Bronchial epithelial cell (primary cell): ENCODE data around the gene PDE4B. TPM values are rescaled to one million over a fixed set of nuclear protein-coding genes. Genes with fewer than 3 reads are reported as not detected.

ENCODE experiments used
- DNase-seq: peaks from one replicate; pipeline ENCODE4 v3.0.0-alpha.2; 2010; ENCODE audit warnings: low read depth
- FAIRE-seq: peaks from 2 replicates; lab custom pipeline; 2011; peaks lifted over from hg19 to GRCh38; lab: Jason Lieb, UNC
- H3K27me3 ChIP-seq: 2 replicates; pipeline ENCODE4 v1.5.1; 2011; ENCODE audit warnings: low read length; ENCODE audit not compliant: control insufficient read depth, insufficient read depth
- H3K36me3 ChIP-seq: 2 replicates; pipeline ENCODE4 v1.5.1; 2011; ENCODE audit warnings: low read length; ENCODE audit not compliant: control insufficient read depth, insufficient read depth
- H3K4me3 ChIP-seq: 2 replicates; pipeline ENCODE4 v1.5.1; 2011; ENCODE audit warnings: mild to moderate bottlenecking, low read depth, low read length, control low read depth
- total RNA-seq: library from RNA; depleted of rRNA; stranded (reverse); fragments of >200 nt; gene quantifications from 2 replicates; pipeline ENCODE4 v1.2.1, GENCODE V29; 2014
- TF ChIP-seq, protein P1 (sequence below): IDR thresholded peaks from 2 replicates; pipeline ENCODE4 v1.5.1; 2011; ENCODE audit warnings: mild to moderate bottlenecking, moderate library complexity, low read length, control low read depth, inconsistent platforms; ENCODE audit not compliant: insufficient read depth, severe bottlenecking

Gene PDE4B
- total RNA-seq, 1 donor from 2014 or later, result 0.26 TPM

DNA sequence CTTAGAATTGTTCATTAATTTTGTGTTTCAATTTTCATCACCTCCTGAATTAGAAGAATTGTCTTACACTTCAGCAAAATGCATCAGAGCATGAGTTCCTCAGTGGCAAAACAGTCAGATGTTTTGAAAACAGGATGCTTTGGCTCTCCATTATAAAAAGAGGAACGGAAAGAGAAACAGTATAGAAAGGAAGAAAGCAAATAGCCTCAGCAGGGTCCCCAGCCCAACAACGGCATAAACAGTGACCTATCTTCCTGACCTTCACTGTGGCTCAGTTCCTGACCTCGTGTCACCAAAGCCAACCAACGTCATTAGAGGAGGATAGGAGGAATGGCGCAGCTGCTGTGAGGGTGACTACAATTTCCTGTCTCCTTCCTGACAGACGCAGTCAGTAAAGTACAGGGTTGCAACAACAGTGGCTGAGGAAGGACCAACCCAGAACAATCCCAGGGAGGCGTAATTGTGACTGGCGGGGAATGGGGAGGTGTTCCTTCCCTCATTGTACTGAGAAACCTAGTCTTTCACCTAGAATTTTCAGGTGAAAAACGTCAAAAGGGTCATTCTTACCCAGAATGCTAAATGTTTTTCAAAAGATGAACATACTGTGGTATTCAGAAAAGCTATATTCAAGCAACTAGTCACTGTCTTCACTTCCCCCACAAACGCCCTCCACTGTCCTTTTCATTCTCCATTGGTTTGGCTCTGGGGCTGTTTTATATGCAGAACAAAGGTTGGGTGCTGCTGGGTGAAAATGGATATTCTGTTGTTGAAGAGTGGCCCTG lies 543.4 kb downstream of the PDE4B start:
- no peaks in the 10 kb centered on the region for H3K27me3 ChIP-seq
- TF ChIP-seq, protein P1, sequence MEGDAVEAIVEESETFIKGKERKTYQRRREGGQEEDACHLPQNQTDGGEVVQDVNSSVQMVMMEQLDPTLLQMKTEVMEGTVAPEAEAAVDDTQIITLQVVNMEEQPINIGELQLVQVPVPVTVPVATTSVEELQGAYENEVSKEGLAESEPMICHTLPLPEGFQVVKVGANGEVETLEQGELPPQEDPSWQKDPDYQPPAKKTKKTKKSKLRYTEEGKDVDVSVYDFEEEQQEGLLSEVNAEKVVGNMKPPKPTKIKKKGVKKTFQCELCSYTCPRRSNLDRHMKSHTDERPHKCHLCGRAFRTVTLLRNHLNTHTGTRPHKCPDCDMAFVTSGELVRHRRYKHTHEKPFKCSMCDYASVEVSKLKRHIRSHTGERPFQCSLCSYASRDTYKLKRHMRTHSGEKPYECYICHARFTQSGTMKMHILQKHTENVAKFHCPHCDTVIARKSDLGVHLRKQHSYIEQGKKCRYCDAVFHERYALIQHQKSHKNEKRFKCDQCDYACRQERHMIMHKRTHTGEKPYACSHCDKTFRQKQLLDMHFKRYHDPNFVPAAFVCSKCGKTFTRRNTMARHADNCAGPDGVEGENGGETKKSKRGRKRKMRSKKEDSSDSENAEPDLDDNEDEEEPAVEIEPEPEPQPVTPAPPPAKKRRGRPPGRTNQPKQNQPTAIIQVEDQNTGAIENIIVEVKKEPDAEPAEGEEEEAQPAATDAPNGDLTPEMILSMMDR, result no peak
- DNase-seq, result no peak
- no peak for FAIRE-seq
- H3K36me3 ChIP-seq, result no peaks in the 10 kb centered on the region
- no peak overlapping the region for H3K4me3 ChIP-seq

DNA sequence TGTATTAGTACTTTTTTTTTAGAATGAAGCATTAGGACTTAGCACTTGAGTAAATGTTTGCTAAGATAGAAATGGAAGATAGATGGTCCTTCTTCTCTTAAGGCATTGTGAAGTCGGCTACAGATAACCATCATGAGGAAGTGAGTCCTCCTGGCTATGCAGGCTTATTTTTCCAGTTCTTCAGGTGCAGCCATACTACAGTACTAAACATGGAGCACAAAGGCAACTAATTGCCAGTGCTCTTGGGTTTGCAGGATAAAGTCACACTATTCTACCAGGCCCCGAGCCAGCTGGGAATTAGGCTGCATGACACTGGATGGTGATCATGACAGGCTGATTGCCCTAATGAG lies 543.9 kb downstream of the PDE4B start:
- TF ChIP-seq, protein P1, result no peak
- no peak overlapping the region for H3K4me3 ChIP-seq
- no peaks in the 10 kb centered on the region for H3K36me3 ChIP-seq
- H3K27me3 ChIP-seq, result no peaks in the 10 kb centered on the region
- no peak for DNase-seq
- FAIRE-seq, result no peak

DNA sequence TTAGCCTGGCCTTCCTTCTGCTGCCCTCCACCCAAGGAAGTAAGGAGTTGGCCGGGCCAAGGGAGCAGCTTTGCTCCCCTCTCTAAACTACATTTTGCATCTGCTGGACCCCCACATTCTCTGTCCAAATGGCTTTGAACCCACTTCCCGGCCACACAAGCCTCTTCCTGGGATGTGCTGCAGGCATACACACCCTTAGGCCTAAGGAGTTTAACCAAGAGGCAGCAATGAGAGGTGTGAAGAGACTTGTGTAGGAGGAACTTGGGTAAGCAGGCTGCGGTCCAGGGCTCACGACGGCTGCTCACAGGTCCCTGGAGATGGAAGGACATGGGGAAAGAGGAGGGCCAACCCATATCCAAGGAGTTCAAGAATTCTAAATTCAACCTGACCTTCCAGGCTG lies 544.6 kb downstream of the PDE4B start:
- TF ChIP-seq, protein P1, result no peak
- DNase-seq (no peak), FAIRE-seq (no peak)
- Histone ChIP-seq H3K27me3 (no peaks in the 10 kb centered on the region), H3K36me3 (no peaks in the 10 kb centered on the region), H3K4me3 (no peak overlapping the region)

DNA sequence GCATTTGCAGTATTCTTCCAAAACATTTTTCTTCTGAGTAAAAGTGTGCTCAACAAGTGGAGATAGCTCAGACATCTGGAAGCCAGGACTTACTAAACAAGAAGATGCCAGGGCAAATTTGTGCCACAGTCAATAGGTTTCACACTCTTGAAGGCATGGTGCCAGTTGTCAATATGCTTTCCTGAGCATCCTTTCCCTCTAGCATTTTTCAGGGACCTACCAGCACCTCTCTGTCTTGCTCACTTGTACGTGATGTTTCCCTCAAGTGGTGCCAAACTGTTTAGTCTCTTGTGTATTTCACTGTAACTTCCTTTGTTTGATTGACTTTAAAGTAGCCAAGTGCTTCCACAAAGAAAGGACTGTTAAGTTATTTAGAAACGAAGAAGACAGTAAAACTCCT lies 547.2 kb downstream of the PDE4B start:
- TF ChIP-seq, protein P1, result no peak
- Histone ChIP-seq H3K36me3 (no peaks in the 10 kb centered on the region), H3K27me3 (no peaks in the 10 kb centered on the region), H3K4me3 (no peak overlapping the region)
- DNase-seq, result no peak
- FAIRE-seq, result no peak

DNA sequence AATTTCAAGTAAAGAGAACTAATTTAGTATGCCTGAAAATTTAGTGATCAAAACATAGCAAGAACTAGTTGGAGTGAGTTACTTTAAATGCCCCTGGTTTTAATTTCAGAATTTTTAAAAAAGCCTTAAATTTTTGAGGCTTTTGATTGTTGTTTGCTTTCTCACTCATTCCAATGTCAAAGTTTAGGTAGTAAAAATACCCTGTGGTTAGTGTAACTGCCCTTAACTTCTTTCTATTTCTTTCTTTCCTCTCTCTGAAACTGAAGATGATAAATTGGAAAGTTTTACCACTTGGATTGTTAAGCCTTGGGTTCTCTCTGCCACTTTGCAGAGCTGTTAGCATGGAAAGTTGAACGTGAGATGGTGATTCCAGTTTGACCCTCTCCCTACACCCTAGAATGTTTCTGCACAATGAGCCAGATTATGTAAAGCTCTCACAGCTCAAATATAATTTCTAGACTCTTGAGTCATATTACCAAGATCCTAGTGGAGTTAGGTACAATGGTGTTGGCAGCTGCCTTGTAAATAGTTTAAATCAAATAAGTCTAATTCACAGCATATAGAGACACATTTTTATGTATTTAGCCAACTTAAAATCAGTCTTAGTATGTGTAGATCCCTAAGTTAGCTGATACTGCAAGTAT lies 548.9 kb downstream of the PDE4B start:
- no peak for DNase-seq
- no peaks in the 10 kb centered on the region for H3K27me3 ChIP-seq
- TF ChIP-seq, protein P1, result no peak
- no peaks in the 10 kb centered on the region for H3K36me3 ChIP-seq
- FAIRE-seq, result no peak
- H3K4me3 ChIP-seq, result no peak overlapping the region
